DMS79 treated with DMSO at 0.1 percent for 48 hours (cell line): ENCODE measurements around the gene GTF2A1.
"Not testable (repeated sequence)": the region's sequence is repeated elsewhere in the genome, so short reads cannot be mapped to it uniquely, and the experiment has no call there.

Experiments used
- DNase-seq: peaks from one replicate; lab custom pipeline; 2025; lab: John Stamatoyannopoulos, UW

GTF2A1 gene

DNA sequence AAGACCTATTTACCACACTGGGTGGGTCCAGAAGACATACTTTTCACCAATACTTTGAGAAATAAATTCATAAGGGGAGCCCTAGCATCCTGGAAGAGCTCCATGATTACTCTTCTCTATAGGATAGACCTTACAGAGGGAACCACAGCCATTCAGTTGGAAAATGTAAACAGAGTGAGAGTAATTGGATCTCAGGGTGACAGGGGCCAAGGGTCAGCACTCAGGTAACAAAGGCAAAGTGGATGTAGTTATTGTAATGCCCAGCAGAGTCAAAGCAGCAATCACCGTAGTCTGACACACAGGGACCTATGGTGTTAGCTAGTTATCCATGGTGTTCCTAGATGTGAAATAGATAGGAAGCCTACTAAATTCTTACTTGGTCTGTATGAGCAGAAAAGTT, 10.8 kb upstream of the GTF2A1 start:
- DNase-seq: no peak

DNA sequence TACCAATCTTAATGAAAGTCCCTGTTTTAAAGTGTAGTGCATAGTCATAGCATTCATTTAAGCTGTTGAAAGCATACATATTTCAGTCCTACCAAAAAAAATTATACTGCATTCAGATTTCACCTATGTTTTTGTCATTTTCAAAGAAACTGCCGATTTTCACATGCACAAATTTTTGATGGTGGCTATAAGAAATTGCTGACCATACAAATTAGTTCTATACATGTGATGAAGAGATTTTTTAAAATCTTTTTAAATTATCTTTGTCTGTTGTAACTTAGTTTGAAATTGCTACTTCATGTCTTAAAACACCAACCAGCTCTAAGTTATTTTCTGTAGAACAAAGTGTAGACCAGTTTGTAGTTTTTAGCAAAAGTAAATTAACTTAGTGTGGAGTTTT, 3.5 kb upstream of the GTF2A1 start:
- DNase-seq: no peak

- DNase-seq: not testable (repeated sequence)
Observed at GRCh38 chr14:81223788-81224187, 3.0 kb upstream of the GTF2A1 start.

- DNase-seq: peak; percentile 40
Observed at GRCh38 chr14:81222691-81223090, 1.9 kb upstream of the GTF2A1 start.

GRCh38 chr14:81222126-81222525, 1.4 kb upstream of the GTF2A1 start:
- DNase-seq: peak; percentile 77

DNA sequence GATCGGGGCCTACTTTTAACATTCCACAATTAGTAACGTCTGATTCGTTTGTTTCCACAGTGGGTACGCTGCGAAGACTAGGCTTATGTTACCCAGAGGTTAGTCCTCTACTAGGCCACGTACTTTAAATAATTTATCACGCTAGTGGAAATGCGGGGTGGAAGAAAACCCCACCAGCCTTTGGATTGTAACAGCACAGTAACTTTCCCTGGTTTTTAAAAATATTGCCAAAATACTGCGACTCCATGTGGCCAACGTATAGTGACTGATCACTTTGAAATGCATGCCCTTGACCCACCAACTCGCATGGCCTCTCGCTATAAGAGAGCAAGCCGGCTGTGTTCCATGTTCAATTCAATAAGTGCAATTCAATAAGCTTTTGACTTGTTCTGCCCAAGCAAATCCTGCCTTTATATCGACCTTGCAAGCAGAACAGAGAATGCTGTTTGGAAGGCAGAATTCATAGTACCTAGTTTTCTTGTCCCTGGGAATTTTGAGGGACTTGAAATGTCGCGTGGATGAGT, 882 bp upstream of the GTF2A1 start:
- peak; percentile 86 for DNase-seq

- no peak for DNase-seq
Observed at GRCh38 chr14:81220580-81220829, 254 bp downstream of the GTF2A1 start.

DNA sequence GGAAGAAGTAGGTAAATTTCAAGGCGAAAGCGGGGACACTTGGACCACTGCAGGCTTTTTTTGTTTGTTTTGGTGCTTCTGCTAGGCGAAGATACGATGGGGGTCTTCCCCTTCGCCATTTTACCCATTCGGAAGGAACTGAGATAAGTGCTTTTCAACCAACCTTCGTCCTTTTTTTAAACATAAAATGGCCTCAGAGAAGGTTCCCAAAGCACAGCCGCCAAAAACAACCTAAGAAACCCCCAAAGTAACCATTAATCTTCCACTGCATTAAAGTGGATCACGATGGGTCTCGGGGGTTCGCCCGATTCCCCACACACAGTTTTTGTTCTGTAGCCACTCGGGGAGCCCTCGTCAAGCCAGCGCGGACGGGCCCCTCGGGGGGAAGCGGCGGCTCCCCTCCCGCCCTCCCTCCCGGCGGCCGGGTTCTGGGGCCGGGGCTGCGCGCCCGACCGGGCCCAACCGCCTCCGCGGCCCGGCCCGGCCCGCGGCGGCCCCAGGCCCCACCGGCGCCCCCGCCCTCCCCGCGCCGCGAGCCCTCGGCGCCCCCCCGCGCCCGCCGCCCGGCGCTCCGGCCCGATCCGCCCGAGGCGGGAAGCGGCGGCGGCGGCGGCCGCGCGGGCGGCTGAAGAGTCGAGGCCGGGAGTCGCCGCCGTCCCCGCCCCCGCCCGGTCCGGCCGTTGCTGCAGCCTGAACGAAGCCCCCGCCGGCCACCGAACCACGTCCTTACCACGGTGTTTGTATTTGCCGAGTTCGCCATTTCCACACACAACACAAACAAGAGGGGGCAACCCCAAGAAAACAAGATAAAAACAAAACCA, 790 bp downstream of the GTF2A1 start:
- DNase-seq: peak; percentile 87

DNA sequence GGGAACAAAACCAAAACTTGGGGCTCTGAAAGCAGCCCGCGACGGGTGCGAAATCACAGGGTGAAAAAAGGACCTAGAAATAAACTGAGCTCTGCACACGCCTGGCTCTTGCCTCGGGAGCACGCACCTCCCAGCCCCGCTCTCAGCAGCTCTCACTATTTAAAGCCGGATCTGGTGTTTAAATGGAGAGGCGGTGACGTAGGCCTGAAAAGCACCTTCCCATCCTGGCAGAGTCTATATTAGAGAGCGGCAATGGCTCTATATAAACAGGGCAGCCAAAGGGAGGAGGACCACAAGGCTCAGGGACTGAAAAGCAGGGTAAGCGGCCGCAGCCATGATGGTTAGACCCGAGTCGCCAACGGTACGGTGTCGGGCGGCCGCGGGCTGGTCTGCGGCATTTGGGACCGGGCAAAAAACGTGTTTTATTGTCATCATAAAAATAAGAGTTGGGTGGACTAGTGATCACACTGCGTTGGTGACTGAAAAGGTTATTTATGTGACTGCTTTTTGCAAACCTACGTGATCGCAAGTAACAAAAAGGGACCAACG, 1.5 kb downstream of the GTF2A1 start:
- DNase-seq: peak; percentile 100

GRCh38 chr14:81211844-81212243, 8.9 kb downstream of the GTF2A1 start:
- DNase-seq: peak; percentile 32

DNA sequence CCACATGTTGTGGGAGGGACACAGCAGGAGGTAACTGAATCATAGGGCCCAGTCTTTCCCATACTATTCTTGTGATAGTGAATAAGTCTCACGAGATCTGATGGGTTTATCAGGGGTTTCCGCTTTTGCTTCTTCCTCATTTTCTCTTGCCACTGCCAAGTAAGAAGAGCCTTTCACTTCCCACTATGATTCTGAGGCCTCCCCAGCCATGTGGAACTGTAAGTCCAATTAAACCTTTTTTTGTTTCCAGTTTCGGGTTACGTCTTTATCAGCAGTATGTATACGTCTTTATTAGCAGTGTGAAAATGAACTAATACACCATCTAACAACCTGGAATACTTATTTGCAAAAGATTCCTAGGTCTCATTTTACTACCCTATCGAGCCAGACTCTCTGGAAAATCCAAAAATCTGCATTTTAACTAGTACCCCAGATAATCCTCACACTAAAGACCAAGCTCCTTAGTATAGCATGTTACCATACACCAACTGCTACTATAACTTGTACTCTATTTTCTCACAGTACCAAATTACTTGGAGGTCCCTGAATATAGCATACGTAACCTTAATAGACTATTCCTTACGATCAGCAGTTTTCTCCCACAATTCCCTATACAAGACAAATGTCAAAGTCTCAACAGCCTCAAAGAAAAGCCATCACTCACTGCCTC, 11.5 kb downstream of the GTF2A1 start:
- DNase-seq: no peak

DNA sequence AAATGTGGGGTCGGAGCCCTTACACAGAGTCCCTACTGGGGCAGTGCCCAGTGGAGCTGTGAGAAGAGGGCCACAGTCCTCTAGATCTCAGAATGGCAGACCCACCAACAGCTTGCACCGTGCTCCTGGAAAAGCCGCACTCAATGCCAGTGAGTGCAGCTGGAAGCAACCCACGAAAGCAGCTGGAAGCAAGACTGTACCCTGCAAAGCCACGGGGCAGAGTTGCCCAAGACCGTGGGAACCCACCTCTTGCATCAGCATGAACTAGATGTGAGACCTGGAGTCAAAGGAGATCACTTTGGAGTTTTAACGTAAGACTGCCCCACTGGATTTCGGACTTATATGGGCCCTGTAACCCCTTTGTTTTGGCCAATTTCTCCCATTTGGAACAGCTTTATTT, 12.3 kb downstream of the GTF2A1 start:
- DNase-seq: no peak

GRCh38 chr14:81206115-81206514, 14.6 kb downstream of the GTF2A1 start:
- no peak for DNase-seq

- DNase-seq: no peak
Observed at GRCh38 chr14:81205639-81206038, 15.1 kb downstream of the GTF2A1 start.

- no peak for DNase-seq
Observed at GRCh38 chr14:81200054-81200453, 20.7 kb downstream of the GTF2A1 start.

- DNase-seq: no peak
Observed at GRCh38 chr14:81199084-81199483, 21.7 kb downstream of the GTF2A1 start.

DNA sequence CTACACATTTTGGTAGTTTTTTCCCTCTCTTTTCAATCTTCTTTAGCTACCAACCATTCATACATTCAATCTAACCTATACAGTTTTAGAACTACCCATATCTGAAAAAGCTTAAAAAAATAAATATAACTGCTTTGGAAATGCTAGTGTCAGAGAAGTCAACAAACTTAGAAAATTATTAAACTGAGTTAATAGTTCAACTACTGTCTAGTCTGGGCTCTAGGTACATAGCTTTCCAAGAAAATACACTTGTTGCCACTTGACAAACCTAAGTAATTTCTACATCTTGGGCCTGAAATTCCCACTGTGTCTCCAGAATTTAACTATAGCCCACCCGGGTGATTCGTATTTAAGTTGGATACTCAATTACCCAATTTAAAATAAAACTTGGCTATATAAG, 22.1 kb downstream of the GTF2A1 start:
- DNase-seq: no peak

DNA sequence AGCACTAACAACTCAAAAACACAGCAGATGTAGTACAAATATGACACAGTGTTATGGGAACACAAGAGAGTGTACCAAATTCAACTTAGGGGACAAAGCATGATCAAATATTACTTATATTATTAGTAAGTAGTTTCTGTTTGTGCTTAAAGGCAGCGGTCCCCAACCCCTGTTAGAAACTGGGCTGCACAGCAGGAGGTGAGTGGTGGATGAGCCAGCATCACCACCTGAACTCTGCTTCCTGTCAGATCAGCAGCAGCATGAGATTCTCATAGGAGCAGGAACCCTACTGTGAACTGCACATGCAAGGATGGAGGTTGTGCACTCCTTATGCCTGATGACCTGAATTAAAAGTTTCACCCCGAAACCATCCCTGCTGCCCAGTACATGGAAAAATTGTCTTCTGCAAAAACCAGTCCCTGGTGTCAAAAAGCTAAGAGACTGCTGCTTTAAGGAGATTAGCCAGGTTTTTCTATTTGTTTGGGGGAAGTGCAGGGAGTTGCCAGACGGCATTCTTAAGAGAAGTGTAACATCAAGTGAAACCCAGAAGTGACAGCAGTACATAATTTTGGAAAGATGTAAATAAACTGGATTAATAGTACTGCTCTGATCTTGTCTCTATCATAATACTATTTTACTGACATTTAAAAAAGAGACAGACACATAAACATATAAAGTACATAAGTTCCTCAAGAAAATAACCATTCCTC, 26.7 kb downstream of the GTF2A1 start:
- no peak for DNase-seq

DNA sequence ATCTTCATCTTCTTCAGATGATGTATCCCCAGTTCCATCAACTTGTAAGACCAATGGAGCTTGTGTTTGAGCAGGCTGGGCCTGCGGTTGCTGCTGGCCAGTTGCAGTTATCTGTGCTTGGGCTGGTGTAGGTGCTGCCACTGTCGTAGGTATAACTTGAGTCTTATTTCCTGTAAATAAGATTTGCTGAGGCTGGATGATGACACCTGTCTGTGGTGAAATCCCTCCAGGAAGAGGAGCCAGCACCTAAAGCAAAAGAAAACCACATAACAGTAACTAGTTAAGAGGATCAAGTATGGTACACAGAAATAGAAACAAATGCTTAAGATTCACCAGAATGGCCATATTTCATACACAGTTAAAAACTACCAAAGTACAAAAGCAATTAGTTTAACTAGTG, 28.2 kb downstream of the GTF2A1 start:
- no peak for DNase-seq

DNA sequence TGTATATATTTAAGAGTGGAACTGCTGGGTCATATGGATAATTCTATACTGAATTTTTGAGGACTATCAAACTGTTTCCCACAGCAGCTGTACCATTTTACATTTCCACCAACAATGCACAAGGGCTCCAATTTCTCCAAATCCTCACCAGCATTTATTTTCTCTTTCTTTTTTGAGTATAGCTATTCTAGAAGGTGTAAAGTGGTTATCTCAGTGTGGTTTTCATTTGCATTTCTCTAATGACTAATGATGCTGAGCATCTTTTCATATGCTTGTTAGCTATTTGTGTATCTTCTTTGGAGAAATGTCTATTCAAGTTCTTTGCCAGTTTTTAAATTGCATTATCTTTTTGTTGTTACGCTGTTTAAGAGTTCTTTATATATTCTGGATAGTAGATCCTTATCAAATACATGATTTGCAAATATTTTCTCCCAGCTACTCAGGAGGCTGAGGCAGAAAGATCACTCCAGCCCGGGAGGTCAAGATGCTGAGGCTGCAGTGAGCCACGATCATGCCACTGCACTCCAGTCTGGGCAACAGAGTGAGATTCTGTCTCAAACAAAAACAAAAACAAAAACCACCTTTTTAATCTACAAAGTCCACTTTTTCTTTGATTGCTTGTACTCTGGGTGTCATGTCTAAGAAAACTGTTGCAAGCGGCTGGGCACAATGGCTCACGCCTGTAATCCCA, 32.8 kb downstream of the GTF2A1 start:
- no peak for DNase-seq

DNA sequence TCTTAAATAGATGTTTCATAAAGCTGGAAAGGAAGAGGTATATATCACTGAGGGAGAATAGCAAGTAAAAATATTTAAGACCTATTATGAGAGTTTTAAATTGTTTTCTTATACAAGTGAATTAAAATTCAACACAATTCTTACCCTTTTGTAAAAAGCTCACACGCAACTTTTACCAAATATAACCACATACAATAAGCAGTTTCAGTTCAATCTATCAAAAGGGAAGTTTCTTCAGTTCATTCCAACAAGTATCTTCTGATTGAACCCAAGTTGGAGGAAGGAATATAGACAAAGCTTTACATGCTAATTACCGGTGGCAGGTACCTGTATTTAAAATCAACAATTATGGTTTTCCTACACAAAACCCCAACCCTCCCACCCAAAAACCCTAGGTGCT, 41.1 kb downstream of the GTF2A1 start:
- no peak for DNase-seq

GRCh38 chr14:81178063-81178462, 42.7 kb downstream of the GTF2A1 start:
- no peak for DNase-seq
